ENCODE data around the gene NT5C3B. TPM values are rescaled to one million over a fixed set of nuclear protein-coding genes. Genes with fewer than 3 reads are reported as not detected.
A peak's percentile ranks its signal among the peaks of the same experiment; 100 is the strongest.

NT5C3B gene
- total RNA-seq, 1 experiment from 2014 or later, result 48.8 TPM

- Histone ChIP-seq H4K20me1 (ENCODE audit: insufficient read depth) (no peaks in the 10 kb centered on the region), H3K4me1 (replicated peaks; ENCODE audit: insufficient read depth) (no peaks in the 10 kb centered on the region), H3K4me3 (no peak overlapping the region), H3K36me3 (ENCODE audit: low read depth) (peaks cover 4% of the 10 kb centered on the region), H2AFZ (no peak overlapping the region), H3K27ac (no peak overlapping the region), H3K9me2 (ENCODE audit: insufficient read depth) (no peaks in the 10 kb centered on the region), H3K4me2 (no peak overlapping the region), H3K9me3 (ENCODE audit: insufficient read depth, low read depth) (no peaks in the 10 kb centered on the region), H3K27me3 (ENCODE audit: insufficient read depth, low read depth) (no peaks in the 10 kb centered on the region), H3F3A (ENCODE audit: insufficient read depth, low read depth) (peaks cover 37% of the 10 kb centered on the region; the same call in 1 of the 2 replicates), H3K79me2 (ENCODE audit: low read depth) (peaks cover 6% of the 10 kb centered on the region)
- DNase-seq, result no peak
- ChIA-PET CTCF (no interaction called here), POLR2A (ENCODE audit: unreplicated experiment) (no interaction called here)
- BruUV-seq (replicated peaks), result no TSS peak
- intact Hi-C loops (cut with micrococcal nuclease; ENCODE audit: unreplicated experiment), result loop anchor here (10.0 kb wide), 1 partner anchor 135 kb away; the partner anchor contains the start of gene HAP1
- TF ChIP-seq CTCF (conservative IDR thresholded peaks at IDR 0.05), result no peak
- TF ChIP-seq EZH2 (IDR thresholded peaks at IDR 0.05; ENCODE audit: low read depth), result no peak
These were observed 33.4 kb upstream of the NT5C3B start for GRCh38 chr17:41869426-41869825.

- POLR2A ChIA-PET (ENCODE audit: unreplicated experiment), result no interaction called here
- H3K36me3 ChIP-seq (ENCODE audit: low read depth), result peaks cover 4% of the 10 kb centered on the region
- H4K20me1 ChIP-seq (ENCODE audit: insufficient read depth), result peaks cover 6% of the 10 kb centered on the region
- no TSS peak for BruUV-seq (replicated peaks)
- peaks cover 6% of the 10 kb centered on the region for H3K4me1 ChIP-seq (replicated peaks; ENCODE audit: insufficient read depth)
- H3K27me3 ChIP-seq (ENCODE audit: insufficient read depth, low read depth), result no peaks in the 10 kb centered on the region
- no peak overlapping the region for H3K4me3 ChIP-seq
- H3K4me2 ChIP-seq, result no peak overlapping the region
- H2AFZ ChIP-seq, result no peak overlapping the region
- no peak for DNase-seq
- H3K9me3 ChIP-seq (ENCODE audit: insufficient read depth, low read depth), result no peaks in the 10 kb centered on the region
- H3K27ac ChIP-seq, result no peak overlapping the region
- peaks cover 37% of the 10 kb centered on the region; the same call in 1 of the 2 replicates for H3F3A ChIP-seq (ENCODE audit: insufficient read depth, low read depth)
- H3K9me2 ChIP-seq (ENCODE audit: insufficient read depth), result no peaks in the 10 kb centered on the region
- H3K79me2 ChIP-seq (ENCODE audit: low read depth), result peaks cover 15% of the 10 kb centered on the region
- CTCF ChIA-PET, result no interaction called here
- intact Hi-C loops (cut with micrococcal nuclease; ENCODE audit: unreplicated experiment), result loop anchor here (10.0 kb wide), 1 partner anchor 134 kb away; the partner anchor contains the start of gene HAP1
- TF ChIP-seq EZH2 (IDR thresholded peaks at IDR 0.05; ENCODE audit: low read depth), result no peak
These were observed 32.5 kb upstream of the NT5C3B start for GRCh38 chr17:41868568-41868967.

GRCh38 chr17:41865596-41865893, 29.5 kb upstream of the NT5C3B start:
- H3K4me1 ChIP-seq (replicated peaks; ENCODE audit: insufficient read depth), result peaks cover 16% of the 10 kb centered on the region
- ChIA-PET CTCF (interaction anchor here (0.7 kb wide), 2 partner anchors 67 kb away, joined by 3 to 4 read pairs; no protein-coding TSS in a partner anchor), POLR2A (ENCODE audit: unreplicated experiment) (interaction anchor here (0.6 kb wide), 2 partner anchors 14 to 247 kb away, joined by 3 to 6 read pairs; partner anchors contain the start of gene DHX58)
- no peak overlapping the region for H3K27ac ChIP-seq
- peak overlapping the region; percentile 87; the same call in 1 of the 2 replicates for H3K4me3 ChIP-seq
- no peak for TF ChIP-seq CTCF (conservative IDR thresholded peaks at IDR 0.05)
- no peak for TF ChIP-seq EZH2 (IDR thresholded peaks at IDR 0.05; ENCODE audit: low read depth)
- peaks cover 4% of the 10 kb centered on the region for H3K36me3 ChIP-seq (ENCODE audit: low read depth)
- no peaks in the 10 kb centered on the region for H3K27me3 ChIP-seq (ENCODE audit: insufficient read depth, low read depth)
- peaks cover 35% of the 10 kb centered on the region; the same call in 1 of the 2 replicates for H3F3A ChIP-seq (ENCODE audit: insufficient read depth, low read depth)
- BruUV-seq (replicated peaks), result no TSS peak
- H3K9me2 ChIP-seq (ENCODE audit: insufficient read depth), result no peaks in the 10 kb centered on the region
- H3K79me2 ChIP-seq (ENCODE audit: low read depth), result peaks cover 45% of the 10 kb centered on the region
- H4K20me1 ChIP-seq (ENCODE audit: insufficient read depth), result peaks cover 23% of the 10 kb centered on the region
- H3K4me2 ChIP-seq, result peak overlapping the region; percentile 98
- H3K9me3 ChIP-seq (ENCODE audit: insufficient read depth, low read depth), result no peaks in the 10 kb centered on the region
- intact Hi-C loops (cut with micrococcal nuclease; ENCODE audit: unreplicated experiment), result loop anchor here (10.0 kb wide), 1 partner anchor 131 kb away; the partner anchor contains the start of gene HAP1
- DNase-seq, result no peak
- H2AFZ ChIP-seq, result peak overlapping the region; percentile 98
